Activated T-cell treated with anti-CD3 and anti-CD28 coated beads, Interleukin-2, amount 50 U/mL, for 24 hours (primary cell): ENCODE results near the gene CNST.
A peak's percentile ranks its signal among the peaks of the same experiment; 100 is the strongest.
"Not testable (repeated sequence)": the region's sequence is repeated elsewhere in the genome, so short reads cannot be mapped to it uniquely, and the experiment has no call there.

ENCODE experiments used
- DNase-seq: peaks from one replicate; pipeline ENCODE4 v3.0.0-alpha.2; 2020
- H3K27ac Mint-ChIP-seq: 2 replicates; pipeline ENCODE4 v1.8.0; 2020; ENCODE audit warnings: mild to moderate bottlenecking, mixed read lengths
- H3K27me3 Mint-ChIP-seq: 2 replicates; pipeline ENCODE4 v1.8.0; 2020; ENCODE audit warnings: mixed read lengths
- H3K36me3 Mint-ChIP-seq: 2 replicates; pipeline ENCODE4 v1.8.0; 2020; ENCODE audit warnings: low read depth, mixed read lengths
- H3K4me1 Mint-ChIP-seq: 2 replicates; pipeline ENCODE4 v1.8.0; 2020; ENCODE audit warnings: low read depth, mixed read lengths
- H3K4me3 Mint-ChIP-seq: 2 replicates; pipeline ENCODE4 v1.8.0; 2020; ENCODE audit warnings: mild to moderate bottlenecking, moderate library complexity, mixed read lengths
- H3K9me3 Mint-ChIP-seq: 2 replicates; pipeline ENCODE4 v1.8.0; 2020; ENCODE audit warnings: mixed read lengths

Gene CNST

DNA sequence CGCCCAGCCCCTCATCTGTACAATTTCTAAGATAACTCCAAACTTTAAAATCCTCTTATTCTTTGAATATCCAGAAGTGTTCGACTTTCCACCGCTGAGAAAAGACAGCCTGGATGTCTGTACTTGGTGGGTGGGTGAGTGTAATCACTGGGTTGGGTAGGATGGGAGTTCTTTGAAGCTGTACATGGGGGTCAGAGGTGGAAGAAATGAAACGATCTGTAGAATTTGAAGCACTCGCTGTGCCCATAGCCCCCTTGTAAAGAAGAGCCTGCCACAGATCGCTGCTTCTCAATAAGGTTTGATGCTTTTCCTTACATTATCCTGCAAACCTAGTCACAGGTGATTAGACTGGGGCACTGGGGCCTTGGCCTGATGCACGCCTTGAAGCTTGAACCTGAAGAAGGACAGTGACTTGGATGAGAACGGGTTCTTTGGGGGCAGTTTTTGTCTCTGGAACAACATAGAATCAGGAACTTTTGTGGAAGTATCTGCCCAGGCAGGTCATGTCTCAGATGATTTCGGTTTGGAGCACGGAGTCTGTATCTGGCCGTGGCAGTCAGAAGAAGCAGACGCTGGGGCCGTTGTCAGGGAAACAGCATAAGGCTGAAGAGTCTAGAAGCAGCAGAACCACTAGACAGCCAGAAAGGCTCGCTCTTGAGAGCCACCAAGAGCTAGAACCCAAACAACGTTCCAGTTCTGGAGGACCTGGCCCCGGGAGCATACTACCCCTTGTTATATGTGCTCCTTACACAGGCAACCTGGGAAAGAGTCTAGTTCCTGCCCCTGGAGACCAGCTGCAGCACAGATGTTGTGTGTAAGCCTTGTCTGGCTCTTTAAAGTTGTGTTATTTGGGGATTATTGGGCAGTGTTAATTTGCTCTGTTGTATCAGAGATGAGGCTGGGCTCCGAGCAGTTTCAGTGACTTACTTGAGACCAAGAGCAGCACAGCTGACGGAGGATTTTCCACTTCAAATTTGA, 112.8 kb downstream of the CNST start:
- Mint-ChIP-seq H3K4me1 (no peaks in the 10 kb centered on the region), H3K36me3 (no peaks in the 10 kb centered on the region)

DNA sequence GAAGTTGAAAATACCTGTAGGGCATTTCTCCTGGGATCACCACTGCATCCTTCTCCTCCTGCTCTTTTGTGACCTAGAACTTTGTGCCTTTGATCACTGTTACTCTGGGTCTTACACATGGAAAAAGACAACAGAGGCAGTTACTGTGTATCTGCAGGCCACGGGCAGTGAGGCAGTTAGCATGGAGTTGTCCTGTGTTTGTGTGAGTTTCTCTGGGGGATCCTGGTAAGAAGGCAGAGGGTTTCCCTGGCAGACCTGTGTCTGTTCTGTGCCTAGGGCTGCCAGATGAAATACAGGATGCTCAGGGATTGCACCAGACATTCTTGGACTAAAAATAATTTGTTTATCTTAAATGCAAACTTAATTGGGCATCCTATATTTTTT, 113.5 kb downstream of the CNST start:
- Mint-ChIP-seq H3K27me3 (no peaks in the 10 kb centered on the region), H3K9me3 (no peaks in the 10 kb centered on the region), H3K4me1 (no peaks in the 10 kb centered on the region), H3K36me3 (no peaks in the 10 kb centered on the region), H3K27ac (no peak overlapping the region), H3K4me3 (no peak overlapping the region)
- DNase-seq: no peak

More for the DNA sequence above, 112.8 kb downstream of the CNST start:
- no peaks in the 10 kb centered on the region for H3K27me3 Mint-ChIP-seq
- H3K27ac Mint-ChIP-seq: no peak overlapping the region
- DNase-seq: no peak
- no peak overlapping the region for H3K4me3 Mint-ChIP-seq
- no peaks in the 10 kb centered on the region for H3K9me3 Mint-ChIP-seq

- Mint-ChIP-seq H3K4me3 (no peak overlapping the region), H3K27ac (no peak overlapping the region), H3K9me3 (no peaks in the 10 kb centered on the region), H3K36me3 (no peaks in the 10 kb centered on the region), H3K27me3 (no peaks in the 10 kb centered on the region), H3K4me1 (no peaks in the 10 kb centered on the region)
- DNase-seq: no peak
These were observed 113.9 kb downstream of the CNST start for GRCh38 chr1:246680190-246680589.

DNA sequence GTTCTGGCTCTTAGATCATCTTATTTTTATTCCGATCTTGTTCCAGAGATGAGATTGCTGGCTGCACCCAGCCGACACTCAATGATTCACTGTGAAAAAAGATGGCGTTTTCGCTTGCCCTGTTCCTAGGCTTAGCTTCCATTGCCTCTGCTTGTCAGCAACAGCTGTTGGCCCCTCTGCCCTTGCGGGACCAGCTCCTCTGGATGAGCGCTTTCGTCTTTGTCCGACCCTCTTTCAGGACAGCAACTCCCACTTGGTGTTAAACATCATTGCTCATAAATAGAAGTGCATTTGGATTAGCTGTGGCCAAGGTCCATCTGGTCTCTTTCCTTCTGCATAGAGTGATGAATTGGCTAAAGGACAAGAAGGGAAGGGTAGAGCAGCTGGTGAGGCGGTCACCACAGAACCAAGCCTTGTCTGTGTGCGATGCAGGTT, 114.5 kb downstream of the CNST start:
- Mint-ChIP-seq H3K4me3 (no peak overlapping the region), H3K9me3 (no peaks in the 10 kb centered on the region), H3K4me1 (no peaks in the 10 kb centered on the region), H3K27me3 (no peaks in the 10 kb centered on the region), H3K27ac (no peak overlapping the region), H3K36me3 (no peaks in the 10 kb centered on the region)
- no peak for DNase-seq

GRCh38 chr1:246681900-246682895, 115.9 kb downstream of the CNST start:
- no peak for DNase-seq
- H3K27ac Mint-ChIP-seq: no peak overlapping the region
- H3K9me3 Mint-ChIP-seq: no peaks in the 10 kb centered on the region
- H3K4me3 Mint-ChIP-seq: no peak overlapping the region
- H3K4me1 Mint-ChIP-seq: no peaks in the 10 kb centered on the region
- H3K36me3 Mint-ChIP-seq: no peaks in the 10 kb centered on the region
- H3K27me3 Mint-ChIP-seq: no peaks in the 10 kb centered on the region

DNA sequence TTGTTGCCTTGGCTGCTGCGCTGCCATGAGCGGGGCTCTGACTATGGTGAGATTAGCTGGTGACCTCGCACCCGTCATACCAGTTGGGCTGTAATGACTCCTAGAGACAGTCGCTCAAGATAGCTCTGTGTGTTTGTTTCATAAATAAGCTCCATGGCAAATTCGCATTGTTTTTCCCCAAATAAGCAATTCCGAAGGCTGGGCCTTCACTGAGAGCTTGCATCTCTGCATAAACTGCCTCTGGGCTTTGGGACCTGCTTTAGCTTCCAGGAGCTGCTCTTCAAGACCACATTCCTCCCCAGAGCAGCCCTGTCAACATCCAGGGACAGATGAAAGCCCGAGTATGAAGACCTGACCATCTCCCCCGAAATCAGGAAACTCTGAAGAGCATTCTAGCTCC, 117.3 kb downstream of the CNST start:
- no peak overlapping the region for H3K27ac Mint-ChIP-seq
- no peaks in the 10 kb centered on the region for H3K4me1 Mint-ChIP-seq
- H3K4me3 Mint-ChIP-seq: no peak overlapping the region
- no peak for DNase-seq
- no peaks in the 10 kb centered on the region for H3K27me3 Mint-ChIP-seq
- no peaks in the 10 kb centered on the region for H3K36me3 Mint-ChIP-seq
- no peaks in the 10 kb centered on the region for H3K9me3 Mint-ChIP-seq

DNA sequence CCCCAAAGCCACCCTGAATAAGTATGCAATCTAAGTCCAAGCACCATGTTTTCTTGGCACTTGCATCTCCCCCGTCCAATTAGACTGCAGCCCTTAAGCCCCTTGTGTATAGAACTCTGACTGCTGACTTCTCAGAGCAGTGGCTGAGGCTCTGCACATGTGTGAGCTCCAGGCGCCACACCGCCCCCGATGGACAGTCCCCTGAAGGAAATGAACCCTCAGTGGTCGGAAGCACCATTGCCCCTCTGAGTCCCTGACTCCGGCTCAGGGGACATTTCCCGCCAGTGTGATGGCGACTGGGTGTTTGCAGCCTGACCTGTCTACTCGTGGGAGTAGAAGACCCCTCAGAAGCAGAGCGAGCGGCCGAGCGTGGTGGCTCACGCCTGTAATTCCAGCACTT, 120.7 kb downstream of the CNST start:
- peaks cover 2% of the 10 kb centered on the region for H3K4me1 Mint-ChIP-seq
- H3K27me3 Mint-ChIP-seq: peaks cover 3% of the 10 kb centered on the region
- H3K27ac Mint-ChIP-seq: no peak overlapping the region
- no peak overlapping the region for H3K4me3 Mint-ChIP-seq
- H3K36me3 Mint-ChIP-seq: no peaks in the 10 kb centered on the region
- no peaks in the 10 kb centered on the region for H3K9me3 Mint-ChIP-seq
- DNase-seq: no peak

DNA sequence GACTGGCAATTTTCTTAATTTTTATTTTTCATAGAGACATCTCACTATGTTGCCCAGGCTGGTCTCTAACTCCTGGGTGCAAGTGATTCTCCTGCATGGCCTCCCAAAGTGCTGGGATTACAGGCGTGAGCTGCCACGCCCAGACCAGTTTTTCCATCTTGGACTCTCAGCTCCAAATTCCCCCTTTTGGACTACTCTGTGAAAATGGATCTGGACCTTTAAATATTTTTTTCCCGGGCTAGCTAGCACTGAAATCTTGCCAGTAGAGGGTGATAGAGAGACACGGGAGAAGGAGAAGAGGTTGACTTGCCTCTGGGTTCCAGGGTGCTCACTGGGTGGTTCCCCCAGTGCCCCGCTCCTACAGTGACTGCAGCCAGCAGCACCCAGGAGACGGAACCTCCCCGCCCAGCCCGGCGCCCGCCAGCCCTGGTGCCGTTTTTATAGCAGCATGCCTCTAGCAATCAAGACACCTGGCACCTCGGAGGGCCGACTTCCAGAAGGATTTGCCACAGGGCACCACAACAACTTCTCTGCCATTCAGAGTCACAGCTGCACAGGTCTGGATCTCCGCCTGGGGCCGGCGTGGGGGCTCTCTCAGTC, 123.3 kb downstream of the CNST start:
- Mint-ChIP-seq H3K27me3 (peaks cover 3% of the 10 kb centered on the region), H3K9me3 (peaks cover 5% of the 10 kb centered on the region), H3K36me3 (no peaks in the 10 kb centered on the region), H3K4me1 (peaks cover 2% of the 10 kb centered on the region), H3K4me3 (no peak overlapping the region), H3K27ac (no peak overlapping the region)
- peak; percentile 45 for DNase-seq

DNA sequence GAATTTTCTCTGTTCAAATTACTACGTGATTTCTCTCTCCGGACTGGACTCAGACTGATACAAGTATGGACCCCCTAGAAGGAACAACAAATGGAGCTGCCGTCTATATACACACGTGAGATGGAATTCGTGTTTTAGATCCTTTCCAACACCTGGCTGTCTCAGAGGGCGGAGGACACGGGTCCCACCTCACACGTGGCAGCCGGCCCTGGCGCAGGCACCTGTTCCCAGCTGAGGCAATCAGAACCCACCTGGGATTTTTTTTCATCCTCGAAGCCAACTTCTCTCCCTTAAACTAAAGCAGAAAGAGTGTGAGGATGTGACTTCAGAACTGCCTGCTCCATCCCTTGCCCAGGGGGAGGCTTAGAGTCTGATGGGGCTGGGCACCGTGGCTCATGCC, 123.8 kb downstream of the CNST start:
- H3K4me3 Mint-ChIP-seq: no peak overlapping the region
- H3K36me3 Mint-ChIP-seq: no peaks in the 10 kb centered on the region

DNA sequence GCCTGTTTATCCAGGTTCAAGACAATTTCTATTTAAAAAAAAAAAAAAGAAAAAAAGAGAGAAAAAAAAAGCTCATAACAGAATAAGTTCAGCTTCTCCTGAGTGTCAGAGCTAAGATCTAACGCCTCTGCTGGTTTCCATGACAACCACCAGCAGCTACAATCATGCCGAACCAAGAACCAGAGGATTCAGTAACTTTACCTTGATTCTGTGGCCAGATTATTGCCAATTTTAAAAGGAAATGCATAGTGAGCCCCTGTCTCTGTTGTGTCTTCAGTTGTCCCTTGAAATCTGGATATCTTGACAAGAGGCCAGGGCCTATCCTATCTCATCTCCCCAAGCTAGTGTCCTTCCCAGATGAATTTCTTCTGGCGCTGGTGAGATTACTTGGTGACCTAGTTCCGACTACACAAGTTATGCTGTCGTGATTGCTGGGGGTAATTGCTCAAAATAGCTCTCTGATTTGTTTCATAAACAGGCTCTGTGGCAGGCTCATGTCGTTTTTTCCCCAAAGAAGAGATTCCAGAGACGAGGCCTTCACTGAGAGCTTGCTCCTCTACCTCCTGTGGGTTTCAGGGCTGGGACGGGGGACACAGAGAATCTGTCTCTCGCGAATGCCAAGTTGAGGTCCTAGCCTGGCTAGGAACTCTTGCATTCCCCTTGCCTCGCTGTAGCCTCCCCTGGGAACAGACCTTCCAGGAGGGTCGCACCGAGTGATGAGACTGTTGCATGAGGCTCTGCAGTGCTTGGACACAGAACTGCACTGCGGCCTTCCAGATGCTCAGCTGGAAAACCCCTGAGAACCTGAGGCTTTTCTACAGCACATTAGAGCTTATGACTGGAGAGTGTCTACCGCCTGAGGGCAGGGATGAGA, 125.6 kb downstream of the CNST start:
- Mint-ChIP-seq H3K36me3 (no peaks in the 10 kb centered on the region), H3K27me3 (peaks cover 3% of the 10 kb centered on the region), H3K4me3 (no peak overlapping the region), H3K9me3 (peaks cover 9% of the 10 kb centered on the region), H3K4me1 (peaks cover 2% of the 10 kb centered on the region), H3K27ac (no peak overlapping the region)
- no peak for DNase-seq

More for the DNA sequence above, 123.8 kb downstream of the CNST start:
- H3K4me1 Mint-ChIP-seq: peaks cover 2% of the 10 kb centered on the region
- H3K27ac Mint-ChIP-seq: no peak overlapping the region
- H3K27me3 Mint-ChIP-seq: peaks cover 3% of the 10 kb centered on the region
- DNase-seq: no peak
- H3K9me3 Mint-ChIP-seq: peaks cover 9% of the 10 kb centered on the region

GRCh38 chr1:246694213-246694895, 128.1 kb downstream of the CNST start:
- not testable (repeated sequence) for H3K36me3 Mint-ChIP-seq, H3K9me3 Mint-ChIP-seq, H3K27me3 Mint-ChIP-seq, H3K4me1 Mint-ChIP-seq, DNase-seq, H3K4me3 Mint-ChIP-seq, H3K27ac Mint-ChIP-seq

- Mint-ChIP-seq H3K9me3 (peaks cover 9% of the 10 kb centered on the region), H3K36me3 (no peaks in the 10 kb centered on the region), H3K4me1 (peaks cover 6% of the 10 kb centered on the region), H3K27me3 (no peaks in the 10 kb centered on the region), H3K27ac (no peak overlapping the region), H3K4me3 (no peak overlapping the region)
- no peak for DNase-seq
These were observed 128.9 kb downstream of the CNST start for GRCh38 chr1:246695136-246695535.

- Mint-ChIP-seq H3K27ac (no peak overlapping the region), H3K27me3 (no peaks in the 10 kb centered on the region)
These were observed 129.4 kb downstream of the CNST start for GRCh38 chr1:246695666-246696065.

More at GRCh38 chr1:246695666-246696065, 129.4 kb downstream of the CNST start:
- Mint-ChIP-seq H3K9me3 (peaks cover 9% of the 10 kb centered on the region), H3K4me1 (peaks cover 6% of the 10 kb centered on the region), H3K4me3 (no peak overlapping the region), H3K36me3 (no peaks in the 10 kb centered on the region)
- no peak for DNase-seq
